Neuronal stem cell (in vitro differentiated cells): Measurements from ENCODE around the gene DLG5.

Experiments
- DNase-seq: peaks from one replicate; pipeline ENCODE4 v3.0.0-alpha.2; 2013; ENCODE audit warnings: low spot score
- H2AFZ ChIP-seq: one replicate; pipeline ENCODE4 v1.6.1; 2013; ENCODE audit warnings: mild to moderate bottlenecking, low read length, inconsistent platforms
- H2AK5ac ChIP-seq: 2 replicates; pipeline ENCODE4 v1.6.1; 2013; ENCODE audit warnings: low read depth, mild to moderate bottlenecking, inconsistent platforms, low read length, moderate library complexity, mixed read lengths
- H2BK120ac ChIP-seq: 2 replicates; pipeline ENCODE4 v1.6.1; 2013; ENCODE audit warnings: low read depth, mild to moderate bottlenecking, inconsistent platforms, low read length, moderate library complexity, mixed read lengths
- H2BK12ac ChIP-seq: one replicate; pipeline ENCODE4 v1.6.1; 2013; ENCODE audit warnings: low read length, inconsistent platforms
- H2BK15ac ChIP-seq: 2 replicates; pipeline ENCODE4 v1.6.1; 2013; ENCODE audit warnings: mild to moderate bottlenecking, low read length, inconsistent platforms, mixed read lengths
- H2BK5ac ChIP-seq: one replicate; pipeline ENCODE4 v1.6.1; 2013; ENCODE audit warnings: inconsistent platforms, mild to moderate bottlenecking, low read length, moderate library complexity
- H3K14ac ChIP-seq: one replicate; pipeline ENCODE4 v1.6.1; 2013; ENCODE audit warnings: low read length, inconsistent platforms
- H3K18ac ChIP-seq: 2 replicates; pipeline ENCODE4 v1.6.1; 2013; ENCODE audit warnings: low read length, inconsistent platforms
- H3K23ac ChIP-seq: 2 replicates; pipeline ENCODE4 v1.6.1; 2013; ENCODE audit warnings: low read depth, mild to moderate bottlenecking, mixed read lengths, low read length, inconsistent platforms; ENCODE audit not compliant: poor library complexity
- H3K27ac ChIP-seq: replicated peaks from 3 replicates; pipeline ENCODE4 v1.5.1; 2013; ENCODE audit warnings: low read length, inconsistent platforms
- H3K27me3 ChIP-seq, 3 experiments: 2 replicates each; pipeline ENCODE4 v1.6.1; 2013; ENCODE audit warnings: low read length in 3 of 3, mild to moderate bottlenecking in 2 of 3, inconsistent platforms in 1 of 3, low read depth in 1 of 3, mixed read lengths in 1 of 3, moderate library complexity in 1 of 3; ENCODE audit not compliant: control insufficient read depth in 3 of 3, insufficient read depth in 3 of 3
- H3K36me3 ChIP-seq, 2 donors: replicated peaks in 1 of 2; 2 replicates each; pipeline ENCODE4 v1.6.1; 2013; ENCODE audit warnings: low read length in 2 of 2; ENCODE audit not compliant: control insufficient read depth in 2 of 2, insufficient read depth in 2 of 2
- H3K4ac ChIP-seq: 2 replicates; pipeline ENCODE4 v1.6.1; 2013; ENCODE audit warnings: inconsistent platforms, mild to moderate bottlenecking, low read length, moderate library complexity
- H3K4me1 ChIP-seq, 2 donors: 1 replicate in 1 of 2; 2 replicates in 1 of 2; pipeline ENCODE4 v1.6.1; 2013; ENCODE audit warnings: low read length in 2 of 2, low read depth in 1 of 2; ENCODE audit not compliant: control insufficient read depth in 2 of 2, insufficient read depth in 1 of 2
- H3K4me2 ChIP-seq: one replicate; pipeline ENCODE4 v1.6.1; 2013; ENCODE audit warnings: mild to moderate bottlenecking, low read length, inconsistent platforms; ENCODE audit not compliant: insufficient read depth, poor library complexity, severe bottlenecking
- H3K4me3 ChIP-seq, 2 donors: 2 replicates each; pipeline ENCODE4 v1.5.1; 2013; ENCODE audit warnings: low read length in 2 of 2, mild to moderate bottlenecking in 2 of 2, inconsistent platforms in 1 of 2, moderate library complexity in 1 of 2
- H3K79me1 ChIP-seq: one replicate; pipeline ENCODE4 v1.6.1; 2013; ENCODE audit warnings: low read depth, mild to moderate bottlenecking, inconsistent platforms, low read length, moderate library complexity
- H3K9ac ChIP-seq: one replicate; pipeline ENCODE4 v1.6.1; 2013; ENCODE audit warnings: mild to moderate bottlenecking, low read depth, low read length, inconsistent platforms; ENCODE audit not compliant: poor library complexity
- H3K9me3 ChIP-seq, 2 donors: replicated peaks in 1 of 2; 2 replicates each; pipeline versions ENCODE3 to v1.6.1; 2013; ENCODE audit warnings: low read length in 2 of 2, mild to moderate bottlenecking in 2 of 2, inconsistent platforms in 1 of 2, low read depth in 1 of 2, mixed read lengths in 1 of 2, moderate library complexity in 1 of 2; ENCODE audit not compliant: control insufficient read depth in 2 of 2, insufficient read depth in 1 of 2
- H4K8ac ChIP-seq: one replicate; pipeline ENCODE4 v1.6.1; 2013; ENCODE audit warnings: low read depth, mild to moderate bottlenecking, inconsistent platforms, low read length, moderate library complexity
- H4K91ac ChIP-seq: one replicate; pipeline ENCODE4 v1.6.1; 2013; ENCODE audit warnings: low read length, low read depth, mild to moderate bottlenecking, inconsistent platforms; ENCODE audit not compliant: poor library complexity
- WGBS, 2 donors: extraction: QIAGEN DNeasy Blood & Tissue Kit; methylation state at CpG; one replicate each; pipeline ENCODE4 v1.1.7; 2013; ENCODE audit warnings: missing lambda C conversion rate in 2 of 2, mixed read lengths in 1 of 2; ENCODE audit not compliant: insufficient read length in 2 of 2, insufficient replicate concordance in 1 of 2; ENCODE audit errors: extremely low coverage in 2 of 2; 5-methylcytosine and 5-hydroxymethylcytosine counted together

The DLG5 gene

GRCh38 chr10:77820349-77820748, 106.2 kb downstream of the DLG5 start:
- Histone ChIP-seq H3K4me1 (no peaks in the 10 kb centered on the region), H3K4ac (no peak overlapping the region), H3K27me3 (no peaks in the 10 kb centered on the region), H3K79me1 (no peaks in the 10 kb centered on the region), H4K8ac (no peak overlapping the region), H2BK5ac (no peak overlapping the region), H2BK12ac (no peak overlapping the region), H4K91ac (no peak overlapping the region), H3K23ac (peak overlapping the region; percentile 35), H2BK120ac (no peak overlapping the region), H3K4me2 (no peak overlapping the region), H2BK15ac (no peak overlapping the region), H3K18ac (no peak overlapping the region), H3K36me3 (peaks cover 53 to 96% of the 10 kb centered on the region in 2 donors), H3K9ac (no peak overlapping the region), H2AFZ (no peak overlapping the region), H3K4me3 (peak overlapping the region in 1 of 2 donors; percentile 1), H3K9me3 (peaks cover 0 to 1% of the 10 kb centered on the region in 2 donors), H2AK5ac (no peak overlapping the region), H3K27ac (no peak overlapping the region), H3K14ac (peak overlapping the region; percentile 44)
- no CpG with 5 or more reads among the region's 9 CpGs for WGBS, 2 donors
- DNase-seq = no peak

- H3K36me3 ChIP-seq = peaks cover 55 to 95% of the 10 kb centered on the region in 2 donors
- no peak overlapping the region for H4K91ac ChIP-seq
- no peak overlapping the region for H2AFZ ChIP-seq
- H3K9ac ChIP-seq = no peak overlapping the region
- no CpG with 5 or more reads among the region's 20 CpGs for WGBS, 2 donors
- no peak overlapping the region for H3K4me2 ChIP-seq
- H3K79me1 ChIP-seq = peaks cover 1% of the 10 kb centered on the region
- no peak overlapping the region for H3K4ac ChIP-seq
- no peak overlapping the region for H3K18ac ChIP-seq
- no peak overlapping the region for H2BK12ac ChIP-seq
- no peaks in the 10 kb centered on the region for H3K27me3 ChIP-seq
- H3K4me3 ChIP-seq = no peak overlapping the region
- no peak overlapping the region for H3K23ac ChIP-seq
- no peak overlapping the region for H3K14ac ChIP-seq
- no peak overlapping the region for H2BK120ac ChIP-seq
- no peaks in the 10 kb centered on the region for H3K4me1 ChIP-seq
- H2AK5ac ChIP-seq = no peak overlapping the region
- H2BK5ac ChIP-seq = no peak overlapping the region
- no peak overlapping the region for H3K27ac ChIP-seq
- H4K8ac ChIP-seq = no peak overlapping the region
- DNase-seq = no peak
- H2BK15ac ChIP-seq = no peak overlapping the region
- H3K9me3 ChIP-seq = peaks cover 0 to 1% of the 10 kb centered on the region in 2 donors
Observed at GRCh38 chr10:77819210-77820112, 107.1 kb downstream of the DLG5 start.

- WGBS, 2 donors = no CpG with 5 or more reads among the region's 4 CpGs
Observed at GRCh38 chr10:77818378-77818777, 108.2 kb downstream of the DLG5 start.

GRCh38 chr10:77817541-77817940, 109.0 kb downstream of the DLG5 start:
- Histone ChIP-seq H3K27ac (no peak overlapping the region), H2AK5ac (no peak overlapping the region), H3K9me3 (peaks cover 0 to 1% of the 10 kb centered on the region in 2 donors), H3K4ac (no peak overlapping the region), H2BK15ac (no peak overlapping the region), H3K9ac (no peak overlapping the region), H3K79me1 (peaks cover 1% of the 10 kb centered on the region), H3K4me2 (no peak overlapping the region), H3K14ac (no peak overlapping the region), H4K91ac (no peak overlapping the region), H2BK12ac (no peak overlapping the region), H2BK120ac (no peak overlapping the region), H3K4me1 (no peaks in the 10 kb centered on the region), H3K23ac (no peak overlapping the region), H2AFZ (no peak overlapping the region), H3K27me3 (no peaks in the 10 kb centered on the region), H4K8ac (no peak overlapping the region), H2BK5ac (no peak overlapping the region), H3K36me3 (peaks cover 53 to 92% of the 10 kb centered on the region in 2 donors), H3K4me3 (no peak overlapping the region), H3K18ac (no peak overlapping the region)
- WGBS, 2 donors = no CpG with 5 or more reads among the region's 11 CpGs
- DNase-seq = no peak

More at GRCh38 chr10:77818378-77818777, 108.2 kb downstream of the DLG5 start:
- no peak for DNase-seq
- Histone ChIP-seq H2BK5ac (no peak overlapping the region), H3K79me1 (peaks cover 1% of the 10 kb centered on the region), H2BK12ac (no peak overlapping the region), H3K14ac (no peak overlapping the region), H3K27ac (no peak overlapping the region), H2BK120ac (no peak overlapping the region), H3K27me3 (no peaks in the 10 kb centered on the region), H2AK5ac (no peak overlapping the region), H3K4ac (no peak overlapping the region), H3K9me3 (peaks cover 0 to 1% of the 10 kb centered on the region in 2 donors), H4K8ac (no peak overlapping the region), H3K36me3 (peaks cover 51 to 92% of the 10 kb centered on the region in 2 donors), H3K18ac (no peak overlapping the region), H3K4me3 (no peak overlapping the region), H3K4me2 (no peak overlapping the region), H3K23ac (no peak overlapping the region), H4K91ac (no peak overlapping the region), H2AFZ (no peak overlapping the region), H3K9ac (no peak overlapping the region), H3K4me1 (no peaks in the 10 kb centered on the region), H2BK15ac (no peak overlapping the region)
